ENCODE measurements around the gene TMIGD3.

The TMIGD3 gene

DNA sequence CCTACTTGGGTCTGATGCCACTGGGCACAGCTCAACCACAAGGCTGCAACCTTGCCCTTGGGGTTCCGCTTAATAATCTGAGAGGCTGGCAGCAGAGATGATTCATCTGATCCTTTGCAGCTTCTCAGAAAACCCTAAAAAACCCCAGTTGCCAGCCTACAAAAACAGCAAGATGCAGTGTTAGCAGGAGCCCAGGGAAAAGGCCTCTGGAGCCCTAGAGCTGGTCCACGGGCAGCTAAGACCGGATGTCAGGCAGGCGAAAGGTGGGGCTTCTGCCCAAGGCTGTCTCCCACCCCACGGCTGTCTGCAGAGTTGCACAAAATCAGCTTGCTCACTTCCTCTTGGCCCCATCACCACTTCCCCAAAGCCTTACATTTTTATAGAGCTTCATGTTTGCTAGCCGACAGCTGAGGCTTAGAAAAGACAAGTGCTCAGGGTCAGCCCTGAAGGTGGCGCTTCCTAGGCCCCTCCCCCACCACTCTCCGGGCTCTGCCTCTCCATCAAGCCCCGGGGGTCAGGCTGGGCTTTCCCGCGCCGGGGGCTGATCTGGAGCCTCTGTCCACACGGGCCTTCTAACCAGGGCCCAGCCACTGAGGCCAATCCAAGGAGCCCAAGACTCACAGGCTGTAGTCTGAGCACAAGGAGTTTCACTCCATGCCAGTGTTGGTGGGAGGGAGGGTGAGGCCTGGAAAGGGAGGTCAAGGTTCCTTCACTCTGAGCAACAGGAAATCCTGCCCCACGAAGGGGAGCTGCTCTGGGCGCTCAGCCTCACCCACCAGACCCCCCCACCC, 4.2 kb upstream of the TMIGD3 start:
- peak; percentile 75 for DNase-seq

- no peak for DNase-seq
Measured at GRCh38 chr1:111506561-111506960, 3.1 kb upstream of the TMIGD3 start.

DNA sequence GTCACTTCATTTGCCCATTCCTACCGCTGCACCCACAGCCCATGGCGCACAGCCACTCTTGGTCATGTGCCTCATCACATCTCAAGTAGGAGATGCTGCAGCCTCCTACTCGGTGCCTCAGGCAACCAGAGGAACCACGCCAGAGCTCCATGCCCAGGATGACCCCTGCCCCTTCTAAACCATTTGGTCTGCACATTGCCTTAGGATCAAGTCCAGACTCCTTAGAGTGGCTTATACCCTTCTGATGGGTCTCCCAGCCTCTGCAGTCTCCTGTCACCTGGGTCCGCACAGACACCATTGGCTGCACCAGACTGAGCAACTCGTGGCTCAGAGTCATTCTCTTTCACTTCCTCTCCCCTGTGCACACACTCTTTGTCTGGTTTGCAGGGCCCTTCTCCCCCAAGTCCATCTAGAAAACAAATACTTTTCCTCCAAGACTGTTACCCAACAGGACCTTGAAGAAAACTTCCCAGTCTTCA, 2.2 kb upstream of the TMIGD3 start:
- peak; percentile 48 for DNase-seq

- no peak for DNase-seq
Measured at GRCh38 chr1:111504097-111504496, 664 bp upstream of the TMIGD3 start.

DNA sequence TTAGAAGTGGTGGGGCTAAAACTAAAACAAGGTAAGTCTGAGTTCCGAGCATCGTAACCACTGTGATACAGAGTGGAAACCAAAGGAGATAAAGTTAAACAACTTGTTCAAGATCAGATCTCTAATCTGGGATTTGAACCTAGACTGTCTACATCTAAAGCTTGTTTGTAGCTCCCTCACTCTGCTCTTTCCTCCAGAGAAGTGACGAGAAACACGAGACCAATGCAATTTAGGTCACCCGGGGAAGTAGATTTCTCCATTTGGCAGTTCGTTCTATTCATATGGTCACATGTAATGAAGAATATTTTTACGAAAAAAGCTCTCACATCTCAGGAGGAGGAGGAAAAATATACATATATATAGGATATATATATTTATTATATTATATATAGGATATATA, 1.8 kb downstream of the TMIGD3 start:
- no peak for DNase-seq

- DNase-seq: no peak
Measured at GRCh38 chr1:111499026-111499785, 4.2 kb downstream of the TMIGD3 start.

DNA sequence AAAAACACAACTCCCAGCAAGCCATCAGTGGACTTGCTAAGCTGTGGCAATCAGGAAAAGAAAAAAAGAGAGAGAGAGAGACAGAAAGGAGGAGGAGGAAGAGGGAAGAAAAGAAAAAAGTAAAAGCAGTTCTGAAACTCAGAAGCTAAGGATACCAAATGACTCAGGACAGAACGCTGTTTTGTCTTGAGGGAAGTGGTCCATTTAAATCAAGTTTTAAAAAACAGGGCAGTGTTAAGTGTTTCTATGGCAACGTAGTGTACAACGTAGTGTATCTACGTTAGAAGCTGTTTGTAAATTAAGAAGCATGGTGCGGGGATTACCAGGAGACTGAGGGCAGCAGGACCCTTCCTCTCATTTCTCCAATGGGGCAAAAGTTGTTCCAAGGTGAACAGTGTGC, 5.8 kb downstream of the TMIGD3 start:
- no peak for DNase-seq

DNA sequence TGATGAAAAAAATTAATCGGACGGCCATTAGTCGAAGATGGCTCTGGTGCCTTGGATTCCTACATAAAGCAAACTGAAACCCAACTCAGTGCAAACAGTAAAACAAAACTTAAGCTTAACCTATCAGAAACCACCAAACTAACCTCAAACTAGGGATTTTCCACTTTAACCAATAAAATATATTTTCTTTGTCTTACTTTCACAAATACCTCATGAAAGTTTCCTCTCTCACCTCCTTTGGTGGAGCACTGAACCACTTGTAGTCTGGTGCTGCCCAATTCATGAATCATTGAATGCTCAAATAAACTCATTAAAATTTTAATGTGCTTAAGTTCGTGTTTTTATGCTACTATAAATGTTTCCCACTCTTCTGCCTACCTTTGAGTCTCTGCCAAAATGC, 7.0 kb downstream of the TMIGD3 start:
- DNase-seq: no peak

DNA sequence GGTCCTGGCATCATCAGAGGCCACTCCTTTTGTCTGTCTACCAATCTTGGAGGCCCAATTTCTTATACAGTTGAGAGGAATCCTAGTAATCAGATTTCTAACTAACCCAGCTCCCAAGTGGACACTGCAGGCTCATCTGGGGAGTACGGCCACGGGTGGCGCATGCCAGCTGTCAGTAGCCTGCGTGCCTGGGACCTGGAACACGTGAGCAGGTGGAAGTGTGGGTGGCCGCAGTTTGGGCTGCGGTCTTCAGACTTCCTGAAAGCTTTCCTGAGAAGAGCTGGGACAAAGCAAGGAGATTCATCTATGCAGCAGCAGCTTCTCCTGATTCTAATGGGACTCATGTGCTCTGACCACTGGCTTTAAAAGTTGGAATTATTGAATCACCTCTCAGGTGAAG, 12.4 kb downstream of the TMIGD3 start:
- DNase-seq: no peak

DNA sequence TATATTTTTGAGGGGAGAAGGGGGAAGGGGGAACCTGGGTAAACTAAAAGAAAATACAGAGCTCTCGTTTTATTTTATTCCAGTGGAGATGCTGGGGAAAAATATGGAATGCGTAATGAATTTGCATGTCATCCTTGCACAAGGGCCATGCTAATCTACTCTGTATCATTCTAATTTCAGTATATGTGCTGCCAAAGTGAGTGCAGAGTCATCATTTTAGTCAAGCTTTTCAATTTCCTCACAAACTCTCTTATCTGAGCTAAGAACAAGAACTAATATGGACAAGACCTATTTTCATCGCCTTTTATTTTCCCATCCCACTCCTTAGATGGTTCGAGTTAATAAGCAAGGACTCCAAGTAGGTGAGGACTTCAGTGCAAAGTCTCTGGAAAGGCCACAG, 13.2 kb downstream of the TMIGD3 start:
- DNase-seq: no peak

DNA sequence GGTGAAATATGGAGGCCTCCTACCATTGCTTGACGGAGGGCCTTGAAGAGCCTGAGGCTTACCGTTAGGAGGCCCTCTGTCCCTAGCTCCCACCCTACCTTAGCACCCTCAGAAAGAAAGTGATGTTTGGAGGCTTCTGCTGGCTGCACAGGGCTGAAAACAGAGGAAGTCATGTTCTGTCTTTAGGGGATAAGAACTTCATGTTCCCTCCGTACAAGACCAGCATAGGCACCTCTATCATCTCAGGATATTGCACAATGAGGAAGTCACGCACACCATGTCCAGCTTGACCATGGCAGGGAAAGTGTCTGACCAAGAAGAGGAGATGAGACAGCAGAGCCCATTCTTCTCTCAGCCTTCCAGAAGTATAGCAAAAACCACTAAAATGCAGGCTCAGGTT, 13.8 kb downstream of the TMIGD3 start:
- no peak for DNase-seq

GRCh38 chr1:111488669-111489068, 14.8 kb downstream of the TMIGD3 start:
- no peak for DNase-seq

DNA sequence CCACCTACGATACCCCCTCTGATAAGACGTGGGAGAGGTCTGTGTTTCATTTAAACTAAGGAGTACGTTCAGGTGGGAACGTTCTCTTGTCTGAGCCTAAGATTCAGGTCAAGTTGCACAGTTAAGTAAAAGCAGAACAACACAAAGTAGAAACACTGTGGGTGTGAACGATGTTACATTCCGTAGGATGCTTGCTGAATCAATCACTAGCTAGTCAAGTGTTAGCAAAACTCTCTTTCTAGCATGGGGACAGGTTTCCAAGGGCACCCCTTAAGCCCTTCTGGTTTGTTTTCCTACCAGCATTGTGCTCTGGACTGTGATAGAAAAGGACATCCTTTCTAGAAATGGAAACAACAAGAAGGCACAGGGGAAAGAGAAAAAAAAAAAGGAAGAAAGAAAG, 16.3 kb downstream of the TMIGD3 start:
- DNase-seq: no peak

DNA sequence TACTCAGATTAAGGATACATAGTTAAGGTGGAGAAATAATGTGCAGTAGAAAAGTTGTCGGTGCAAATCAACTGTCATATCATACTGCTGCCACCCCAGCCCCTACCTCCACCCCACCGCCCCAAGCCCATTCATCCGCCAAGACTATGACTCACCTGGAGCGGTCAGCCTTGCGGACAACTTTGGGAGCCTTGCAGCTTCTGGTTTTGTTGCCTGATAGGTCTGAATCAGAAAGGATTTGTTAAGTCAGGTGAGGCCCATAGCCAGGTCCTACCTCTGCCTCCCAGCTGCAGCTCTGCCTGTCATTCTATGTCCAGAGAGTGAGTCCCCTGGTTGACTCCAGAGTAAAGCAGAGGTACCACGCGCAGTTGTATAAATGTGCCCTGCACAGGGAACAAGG, 17.0 kb downstream of the TMIGD3 start:
- DNase-seq: no peak

DNA sequence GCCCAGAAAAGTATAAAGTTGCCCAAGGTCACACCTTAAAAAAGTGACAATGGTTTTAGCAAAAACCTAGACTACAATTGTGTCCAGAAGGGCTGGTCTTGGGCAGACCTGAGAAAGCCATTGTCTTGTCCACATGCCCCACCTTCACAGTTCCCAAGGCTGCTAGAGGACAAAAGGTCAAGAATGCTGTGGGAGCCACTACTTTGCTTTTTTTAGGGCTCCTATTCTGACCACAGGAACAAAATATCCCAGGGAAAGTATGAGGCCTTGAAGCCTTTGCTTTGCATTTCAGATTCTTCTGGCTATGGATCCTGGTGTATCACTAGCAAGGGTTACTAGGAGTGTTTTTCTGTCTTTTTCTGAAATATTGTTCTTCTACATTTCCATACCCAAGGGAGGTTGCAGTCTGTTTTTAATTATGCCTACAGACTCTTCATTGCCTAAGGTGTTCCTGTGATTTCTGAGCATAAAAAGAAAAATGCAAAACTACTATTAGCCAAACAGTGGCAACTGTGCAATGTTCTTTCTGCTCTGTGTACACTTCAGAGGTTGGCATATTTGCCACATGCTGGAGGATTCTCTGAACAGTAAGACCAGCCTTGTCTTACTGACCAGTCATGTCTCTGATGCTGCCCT, 18.9 kb downstream of the TMIGD3 start:
- no peak for DNase-seq

DNA sequence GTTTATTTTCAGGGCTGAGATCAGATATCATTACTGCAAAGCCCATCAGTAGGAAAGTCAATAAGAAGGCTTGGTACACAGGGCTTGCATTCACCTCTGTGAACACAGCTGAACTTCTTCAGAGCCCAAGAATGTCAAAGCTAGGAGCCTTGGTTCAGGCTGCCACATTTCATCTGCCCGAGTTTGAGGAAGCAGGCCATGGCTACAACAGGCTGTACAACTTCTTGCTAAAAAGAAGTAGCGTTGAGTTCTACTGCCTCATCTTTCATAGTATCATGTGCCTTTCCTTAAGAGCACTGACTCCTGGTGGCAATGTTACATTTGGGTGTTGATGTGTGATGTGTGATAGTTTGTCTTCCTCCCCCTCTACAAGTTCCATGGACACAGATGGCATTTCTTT, 19.6 kb downstream of the TMIGD3 start:
- DNase-seq: no peak

- no peak for DNase-seq
Measured at GRCh38 chr1:111483166-111483565, 20.3 kb downstream of the TMIGD3 start.

DNA sequence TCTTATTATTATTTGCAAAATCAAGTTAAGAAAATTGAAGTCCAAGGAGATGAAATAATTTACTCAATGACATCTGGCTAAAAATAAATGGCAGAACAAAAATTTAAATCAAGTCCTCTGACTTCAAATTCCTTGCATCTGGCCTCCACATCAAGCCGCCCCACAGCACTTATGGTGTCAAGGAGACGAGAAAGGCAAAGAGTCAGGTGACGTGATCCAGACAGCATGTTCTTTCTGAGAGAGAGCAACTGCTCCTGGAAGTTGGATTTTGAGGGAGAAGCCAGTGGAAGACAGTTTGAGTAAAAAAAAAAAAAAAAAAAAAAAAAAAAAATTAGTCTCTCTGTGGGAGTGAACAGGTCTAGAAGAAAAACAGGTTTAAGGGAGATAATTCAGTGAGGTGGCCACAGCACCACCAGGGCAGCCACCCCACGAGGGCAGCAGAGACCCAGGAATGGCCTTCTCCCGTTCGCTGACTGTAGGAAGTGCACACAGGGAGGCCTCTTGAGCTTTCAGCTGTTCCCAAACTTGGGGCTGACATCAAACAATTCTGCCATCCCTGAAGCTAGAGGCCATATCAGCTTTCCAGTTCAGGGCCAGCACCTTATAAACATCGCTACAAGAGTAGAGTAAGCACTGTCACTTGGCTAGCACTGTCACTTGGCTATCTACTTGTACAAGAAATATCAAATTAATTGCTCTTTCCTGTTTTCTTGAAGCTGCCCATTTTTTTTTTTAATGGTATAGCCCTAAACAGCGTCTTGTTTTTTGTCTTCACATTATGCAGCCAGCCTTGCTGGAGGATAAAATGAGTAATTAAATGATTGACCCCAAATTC, 21.8 kb downstream of the TMIGD3 start:
- peak; percentile 74 for DNase-seq

DNA sequence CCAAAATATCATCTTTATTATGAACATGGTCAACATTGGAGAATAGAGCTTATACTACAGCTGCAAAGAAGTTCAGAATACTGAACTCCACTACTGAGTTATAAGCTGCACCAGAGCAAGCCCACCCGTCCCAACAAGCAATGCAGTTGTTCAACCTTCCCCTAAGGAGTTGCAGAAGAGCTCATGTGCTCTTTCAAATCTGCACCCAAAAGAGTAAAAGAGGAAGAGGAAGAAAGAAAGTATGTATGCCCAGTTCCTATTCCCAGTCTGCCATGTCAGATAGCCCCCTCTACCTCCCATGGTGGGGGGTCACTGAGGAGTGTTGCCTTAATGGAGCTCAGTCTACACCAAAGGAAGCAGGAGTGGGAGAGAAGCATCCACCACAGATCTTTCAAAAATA, 22.8 kb downstream of the TMIGD3 start:
- DNase-seq: no peak

DNA sequence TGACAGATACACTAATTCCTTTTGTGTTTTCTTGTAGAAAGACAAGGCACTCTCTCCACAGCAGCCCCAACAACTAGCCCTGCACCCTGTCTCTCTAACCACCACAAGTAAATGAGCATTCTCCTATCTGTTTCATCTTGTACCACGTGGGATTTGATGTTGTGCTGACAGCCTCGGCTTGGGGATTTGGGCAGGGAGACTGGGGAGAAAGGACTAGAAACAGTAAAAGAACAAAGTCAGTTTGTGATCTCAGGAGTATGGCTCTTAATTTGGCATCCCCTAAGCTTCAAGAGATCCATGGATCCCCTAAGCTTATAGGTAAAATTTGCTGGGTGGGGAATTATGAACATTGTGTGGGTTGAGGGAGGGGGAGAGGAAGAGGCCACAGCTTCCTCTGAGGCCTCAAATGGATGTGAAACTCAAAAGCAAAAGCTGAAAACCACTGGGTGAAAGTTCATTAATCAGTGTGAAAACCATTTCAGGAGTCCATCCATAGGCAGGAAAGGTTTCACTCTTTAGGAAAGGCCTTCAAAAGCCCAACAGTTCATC, 26.6 kb downstream of the TMIGD3 start:
- peak; percentile 45 for DNase-seq

GRCh38 chr1:111476214-111476613, 27.2 kb downstream of the TMIGD3 start:
- no peak for DNase-seq

DNA sequence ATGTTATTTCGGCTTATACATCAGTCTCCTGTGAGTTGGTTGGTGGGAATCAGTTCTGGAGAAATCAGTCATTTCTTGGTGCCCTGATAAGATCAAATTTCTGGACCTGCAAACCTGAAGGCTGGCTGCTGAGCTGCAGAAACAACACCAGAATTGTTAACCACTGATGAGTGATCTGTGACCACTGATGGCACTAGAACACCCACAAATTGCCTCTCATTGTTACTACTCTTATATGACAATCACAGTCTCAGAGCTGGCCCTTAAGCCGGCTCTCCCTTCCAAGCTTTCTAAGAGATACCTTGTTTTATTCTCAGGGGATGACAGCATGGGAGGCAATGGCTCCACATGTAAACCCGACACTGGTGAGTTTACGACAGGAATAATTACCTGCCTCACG, 27.7 kb downstream of the TMIGD3 start:
- peak; percentile 56 for DNase-seq

DNA sequence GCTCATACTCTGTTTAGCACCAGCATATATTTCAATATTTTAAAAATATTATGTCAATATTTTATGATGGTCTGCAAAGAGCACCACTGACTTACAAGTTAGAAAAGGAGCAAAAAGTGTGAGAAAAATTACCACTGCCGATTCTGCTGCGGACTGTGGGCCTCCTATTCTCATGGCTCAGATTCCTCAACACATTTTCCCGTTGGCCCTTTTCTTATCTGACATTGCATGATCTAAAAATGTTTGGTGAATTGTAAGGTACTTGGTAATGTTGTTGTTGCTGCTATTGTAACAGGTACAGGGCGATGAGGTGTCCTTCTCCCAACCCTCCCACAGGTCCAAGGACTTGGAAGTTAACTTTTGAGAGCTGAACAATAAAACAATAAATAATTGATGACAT, 28.9 kb downstream of the TMIGD3 start:
- no peak for DNase-seq
